GM23338 (cell line): ENCODE results near the gene CACNA1B. TPM values are rescaled to one million over a fixed set of nuclear protein-coding genes. Genes with fewer than 3 reads are reported as not detected.

Experiments
- ATAC-seq: fragments of 200-7000 bp; cut with Tn5 transposase; 3 replicates; pipeline ENCODE4 v1.9.1; 2020
- DNase-seq: peaks from one replicate; pipeline ENCODE4 v3.0.0-alpha.2; 2015; ENCODE audit warnings: low spot score
- H2AFZ ChIP-seq: fragments of 200-600 bp; sonication (generic); 2 replicates; pipeline ENCODE4 v1.8.0; 2016; ENCODE audit warnings: antibody characterized with exemption, mild to moderate bottlenecking, moderate library complexity
- H3F3A ChIP-seq: fragments of 200-600 bp; sonication (generic); replicated peaks from 2 replicates; pipeline ENCODE4 v1.8.0; 2017; ENCODE audit warnings: antibody characterized with exemption, mixed run types, low read depth
- H3K27ac ChIP-seq: fragments of 200-600 bp; sonication (generic); 2 replicates; pipeline ENCODE4 v1.6.1; 2016; ENCODE audit warnings: low read depth
- H3K27me3 ChIP-seq: fragments of 200-600 bp; sonication (generic); 2 replicates; pipeline ENCODE4 v1.8.0; 2016; ENCODE audit warnings: mild to moderate bottlenecking, mixed run types, moderate library complexity; ENCODE audit not compliant: insufficient read depth
- H3K36me3 ChIP-seq: fragments of 200-600 bp; sonication (generic); 2 replicates; pipeline ENCODE4 v1.8.0; 2016; ENCODE audit warnings: mild to moderate bottlenecking; ENCODE audit not compliant: insufficient read depth
- H3K4me1 ChIP-seq: fragments of 200-600 bp; sonication (generic); 2 replicates; pipeline ENCODE4 v1.8.0; 2016; ENCODE audit warnings: mild to moderate bottlenecking, moderate library complexity; ENCODE audit not compliant: insufficient read depth
- H3K4me2 ChIP-seq: fragments of 200-600 bp; sonication (generic); 2 replicates; pipeline ENCODE4 v1.7.1; 2017; ENCODE audit warnings: mixed run types
- H3K4me3 ChIP-seq: fragments of 200-600 bp; sonication (generic); 2 replicates; pipeline ENCODE4 v1.6.1; 2016; ENCODE audit warnings: mixed run types
- H3K79me2 ChIP-seq: fragments of 200-600 bp; sonication (generic); replicated peaks from 2 replicates; pipeline ENCODE4 v1.8.0; 2017; ENCODE audit warnings: mild to moderate bottlenecking; ENCODE audit not compliant: insufficient read depth
- H3K9me2 ChIP-seq: fragments of 200-600 bp; sonication (generic); 2 replicates; pipeline ENCODE4 v1.8.0; 2017; ENCODE audit not compliant: insufficient read depth
- H4K20me1 ChIP-seq: fragments of 200-600 bp; sonication (generic); replicated peaks from 2 replicates; pipeline ENCODE4 v1.8.0; 2017; ENCODE audit warnings: mild to moderate bottlenecking; ENCODE audit not compliant: insufficient read depth
- H3K27ac Mint-ChIP-seq: 2 replicates; pipeline ENCODE4 v1.8.0; 2020; ENCODE audit warnings: inconsistent platforms, mild to moderate bottlenecking, moderate library complexity, mixed read lengths
- H3K27me3 Mint-ChIP-seq: 3 replicates; pipeline ENCODE4 v1.8.0; 2022; ENCODE audit warnings: low read depth, mild to moderate bottlenecking, moderate library complexity, mixed read lengths, inconsistent platforms; ENCODE audit not compliant: insufficient read depth, poor library complexity
- H3K36me3 Mint-ChIP-seq: 3 replicates; pipeline ENCODE4 v1.8.0; 2021; ENCODE audit warnings: low read depth, mild to moderate bottlenecking, inconsistent platforms, moderate library complexity, mixed read lengths
- H3K4me1 Mint-ChIP-seq: 3 replicates; pipeline ENCODE4 v1.8.0; 2020; ENCODE audit warnings: mild to moderate bottlenecking, inconsistent platforms, mixed read lengths
- H3K4me3 Mint-ChIP-seq: 3 replicates; pipeline ENCODE4 v1.8.0; 2021; ENCODE audit warnings: moderate library complexity, mild to moderate bottlenecking, inconsistent platforms, mixed read lengths
- H3K9me3 Mint-ChIP-seq: 3 replicates; pipeline ENCODE4 v1.8.0; 2020; ENCODE audit warnings: moderate library complexity, mild to moderate bottlenecking, inconsistent platforms, mixed read lengths
- CREB1 ChIP-seq: fragments of 250-450 bp; sonication (Bioruptor Pico); IDR thresholded peaks from 2 replicates; pipeline ENCODE4 v1.5.0; 2020; ENCODE audit warnings: low read depth, mild to moderate bottlenecking, moderate library complexity
- EZH2 ChIP-seq: fragments of 200-600 bp; sonication (generic); IDR thresholded peaks from one replicate; pipeline ENCODE4 v1.8.0; 2017; ENCODE audit warnings: antibody characterized with exemption, mild to moderate bottlenecking, low read depth; ENCODE audit not compliant: unreplicated experiment
- EZH2phosphoT487 ChIP-seq: fragments of 200-600 bp; sonication (generic); IDR thresholded peaks from one replicate; pipeline ENCODE4 v1.8.1; 2018; ENCODE audit warnings: antibody characterized with exemption; ENCODE audit not compliant: unreplicated experiment
- JUNB ChIP-seq: IDR thresholded peaks from one replicate; pipeline ENCODE4 v1.6.1; 2016; ENCODE audit warnings: antibody characterized with exemption; ENCODE audit not compliant: unreplicated experiment
- NANOG ChIP-seq: IDR thresholded peaks from 2 replicates; pipeline ENCODE4 v1.6.1; 2016; ENCODE audit warnings: antibody characterized with exemption, borderline replicate concordance
- POLR2AphosphoS5 ChIP-seq: IDR thresholded peaks from 2 replicates; pipeline ENCODE4 v1.6.1; 2016; ENCODE audit warnings: antibody characterized with exemption, low read depth
- STAT1 ChIP-seq: IDR thresholded peaks from one replicate; pipeline ENCODE4 v1.6.1; 2016; ENCODE audit warnings: antibody characterized with exemption; ENCODE audit not compliant: unreplicated experiment
- ZNF114 ChIP-seq: fragments of 250-450 bp; sonication (Bioruptor Pico); IDR thresholded peaks from 2 replicates; pipeline ENCODE4 v1.5.0; 2020; ENCODE audit warnings: mild to moderate bottlenecking, moderate library complexity
- ZNF331 ChIP-seq: fragments of 250-450 bp; sonication (Bioruptor Pico); IDR thresholded peaks from 2 replicates; pipeline ENCODE4 v1.5.0; 2020; ENCODE audit warnings: low read depth, mild to moderate bottlenecking, moderate library complexity
- polyA plus RNA-seq: library from polyadenylated mRNA; unstranded; fragments of >200 nt; fragmentation: Nextera tagmentation; extraction: Ambion mirVana; gene quantifications from 2 replicates; pipeline ENCODE4 v1.2.1, GENCODE V29; 2016
- total RNA-seq: library from RNA; depleted of rRNA; stranded (reverse); fragments of >200 nt; shearing (Covaris generic); gene quantifications from 2 replicates; pipeline ENCODE4 v1.2.3, GENCODE V29; 2014
- TF ChIP-seq, protein P1 (sequence below): IDR thresholded peaks from 2 replicates; pipeline ENCODE4 v1.6.1; 2016; ENCODE audit warnings: antibody characterized with exemption
- TF ChIP-seq, protein P2 (sequence below): IDR thresholded peaks from one replicate; pipeline ENCODE4 v1.6.1; 2018; ENCODE audit warnings: antibody characterized with exemption; ENCODE audit not compliant: unreplicated experiment
- TF ChIP-seq, protein P3 (sequence below): fragments of 250-450 bp; sonication (Bioruptor Pico); IDR thresholded peaks from 2 replicates; pipeline ENCODE4 v1.5.0; 2020; ENCODE audit warnings: mild to moderate bottlenecking, moderate library complexity
- TF ChIP-seq, protein P4 (sequence below), 2 experiments: fragments of 200-600 bp in 1 of 2; sonication (generic) in 1 of 2; conservative IDR thresholded peaks; 2 replicates each; pipeline versions ENCODE4 v1.5.1 to v1.6.1; 2016 to 2017; ENCODE audit warnings: antibody characterized with exemption in 2 of 2, low read depth in 2 of 2, mild to moderate bottlenecking in 2 of 2, moderate library complexity in 1 of 2

Gene CACNA1B
- total and polyA plus RNA-seq, 2 experiments from 2014 or later, result 1.1 to 10.4 TPM

DNA sequence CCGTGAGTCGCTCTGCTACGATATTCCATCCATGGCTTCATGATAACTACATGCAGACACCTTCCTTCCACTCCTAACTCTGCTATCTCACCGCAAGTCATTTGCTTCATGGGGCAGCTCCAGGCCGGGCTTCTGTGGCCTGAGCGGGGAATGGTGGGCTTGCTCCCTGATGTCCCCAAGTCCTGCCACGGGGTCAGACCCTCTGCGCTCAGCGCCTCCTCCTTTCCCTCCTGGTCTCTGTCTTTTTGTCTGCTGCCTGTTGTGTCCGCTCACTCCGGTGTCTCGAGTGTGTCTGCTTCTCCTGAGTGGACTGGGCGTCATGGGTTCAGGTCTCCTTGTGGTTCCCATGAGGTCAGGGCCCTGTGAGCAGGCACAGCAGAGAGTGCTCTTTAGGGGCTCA, 139.6 kb downstream of the CACNA1B start:
- DNase-seq, result no peak
- Histone ChIP-seq H2AFZ (no peak overlapping the region), H4K20me1 (no peaks in the 10 kb centered on the region), H3F3A (no peaks in the 10 kb centered on the region; the same call in 1 of the 2 replicates), H3K79me2 (no peaks in the 10 kb centered on the region), H3K4me2 (no peak overlapping the region), H3K4me1 (no peaks in the 10 kb centered on the region), H3K27me3 (no peaks in the 10 kb centered on the region), H3K4me3 (no peak overlapping the region), H3K9me2 (no peaks in the 10 kb centered on the region), H3K36me3 (no peaks in the 10 kb centered on the region), H3K27ac (no peak overlapping the region)
- no peak overlapping the region for H3K27ac Mint-ChIP-seq
- H3K36me3 Mint-ChIP-seq, result peaks cover 3% of the 10 kb centered on the region; the same call in 2 of the 3 replicates
- no peaks in the 10 kb centered on the region; the same call in 1 of the 3 replicates for H3K9me3 Mint-ChIP-seq
- no peak for ATAC-seq
- TF ChIP-seq EZH2 (no peak), ZNF331 (no peak), POLR2AphosphoS5 (no peak), ZNF114 (CRISPR knock-in tag) (no peak), CREB1 (CRISPR knock-in tag) (no peak), EZH2phosphoT487 (no peak), NANOG (no peak), JUNB (no peak), STAT1 (no peak)
- TF ChIP-seq, protein P1, sequence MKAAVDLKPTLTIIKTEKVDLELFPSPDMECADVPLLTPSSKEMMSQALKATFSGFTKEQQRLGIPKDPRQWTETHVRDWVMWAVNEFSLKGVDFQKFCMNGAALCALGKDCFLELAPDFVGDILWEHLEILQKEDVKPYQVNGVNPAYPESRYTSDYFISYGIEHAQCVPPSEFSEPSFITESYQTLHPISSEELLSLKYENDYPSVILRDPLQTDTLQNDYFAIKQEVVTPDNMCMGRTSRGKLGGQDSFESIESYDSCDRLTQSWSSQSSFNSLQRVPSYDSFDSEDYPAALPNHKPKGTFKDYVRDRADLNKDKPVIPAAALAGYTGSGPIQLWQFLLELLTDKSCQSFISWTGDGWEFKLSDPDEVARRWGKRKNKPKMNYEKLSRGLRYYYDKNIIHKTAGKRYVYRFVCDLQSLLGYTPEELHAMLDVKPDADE, result no peak
- TF ChIP-seq, protein P2, sequence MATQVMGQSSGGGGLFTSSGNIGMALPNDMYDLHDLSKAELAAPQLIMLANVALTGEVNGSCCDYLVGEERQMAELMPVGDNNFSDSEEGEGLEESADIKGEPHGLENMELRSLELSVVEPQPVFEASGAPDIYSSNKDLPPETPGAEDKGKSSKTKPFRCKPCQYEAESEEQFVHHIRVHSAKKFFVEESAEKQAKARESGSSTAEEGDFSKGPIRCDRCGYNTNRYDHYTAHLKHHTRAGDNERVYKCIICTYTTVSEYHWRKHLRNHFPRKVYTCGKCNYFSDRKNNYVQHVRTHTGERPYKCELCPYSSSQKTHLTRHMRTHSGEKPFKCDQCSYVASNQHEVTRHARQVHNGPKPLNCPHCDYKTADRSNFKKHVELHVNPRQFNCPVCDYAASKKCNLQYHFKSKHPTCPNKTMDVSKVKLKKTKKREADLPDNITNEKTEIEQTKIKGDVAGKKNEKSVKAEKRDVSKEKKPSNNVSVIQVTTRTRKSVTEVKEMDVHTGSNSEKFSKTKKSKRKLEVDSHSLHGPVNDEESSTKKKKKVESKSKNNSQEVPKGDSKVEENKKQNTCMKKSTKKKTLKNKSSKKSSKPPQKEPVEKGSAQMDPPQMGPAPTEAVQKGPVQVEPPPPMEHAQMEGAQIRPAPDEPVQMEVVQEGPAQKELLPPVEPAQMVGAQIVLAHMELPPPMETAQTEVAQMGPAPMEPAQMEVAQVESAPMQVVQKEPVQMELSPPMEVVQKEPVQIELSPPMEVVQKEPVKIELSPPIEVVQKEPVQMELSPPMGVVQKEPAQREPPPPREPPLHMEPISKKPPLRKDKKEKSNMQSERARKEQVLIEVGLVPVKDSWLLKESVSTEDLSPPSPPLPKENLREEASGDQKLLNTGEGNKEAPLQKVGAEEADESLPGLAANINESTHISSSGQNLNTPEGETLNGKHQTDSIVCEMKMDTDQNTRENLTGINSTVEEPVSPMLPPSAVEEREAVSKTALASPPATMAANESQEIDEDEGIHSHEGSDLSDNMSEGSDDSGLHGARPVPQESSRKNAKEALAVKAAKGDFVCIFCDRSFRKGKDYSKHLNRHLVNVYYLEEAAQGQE, result no peak
- TF ChIP-seq, protein P3, sequence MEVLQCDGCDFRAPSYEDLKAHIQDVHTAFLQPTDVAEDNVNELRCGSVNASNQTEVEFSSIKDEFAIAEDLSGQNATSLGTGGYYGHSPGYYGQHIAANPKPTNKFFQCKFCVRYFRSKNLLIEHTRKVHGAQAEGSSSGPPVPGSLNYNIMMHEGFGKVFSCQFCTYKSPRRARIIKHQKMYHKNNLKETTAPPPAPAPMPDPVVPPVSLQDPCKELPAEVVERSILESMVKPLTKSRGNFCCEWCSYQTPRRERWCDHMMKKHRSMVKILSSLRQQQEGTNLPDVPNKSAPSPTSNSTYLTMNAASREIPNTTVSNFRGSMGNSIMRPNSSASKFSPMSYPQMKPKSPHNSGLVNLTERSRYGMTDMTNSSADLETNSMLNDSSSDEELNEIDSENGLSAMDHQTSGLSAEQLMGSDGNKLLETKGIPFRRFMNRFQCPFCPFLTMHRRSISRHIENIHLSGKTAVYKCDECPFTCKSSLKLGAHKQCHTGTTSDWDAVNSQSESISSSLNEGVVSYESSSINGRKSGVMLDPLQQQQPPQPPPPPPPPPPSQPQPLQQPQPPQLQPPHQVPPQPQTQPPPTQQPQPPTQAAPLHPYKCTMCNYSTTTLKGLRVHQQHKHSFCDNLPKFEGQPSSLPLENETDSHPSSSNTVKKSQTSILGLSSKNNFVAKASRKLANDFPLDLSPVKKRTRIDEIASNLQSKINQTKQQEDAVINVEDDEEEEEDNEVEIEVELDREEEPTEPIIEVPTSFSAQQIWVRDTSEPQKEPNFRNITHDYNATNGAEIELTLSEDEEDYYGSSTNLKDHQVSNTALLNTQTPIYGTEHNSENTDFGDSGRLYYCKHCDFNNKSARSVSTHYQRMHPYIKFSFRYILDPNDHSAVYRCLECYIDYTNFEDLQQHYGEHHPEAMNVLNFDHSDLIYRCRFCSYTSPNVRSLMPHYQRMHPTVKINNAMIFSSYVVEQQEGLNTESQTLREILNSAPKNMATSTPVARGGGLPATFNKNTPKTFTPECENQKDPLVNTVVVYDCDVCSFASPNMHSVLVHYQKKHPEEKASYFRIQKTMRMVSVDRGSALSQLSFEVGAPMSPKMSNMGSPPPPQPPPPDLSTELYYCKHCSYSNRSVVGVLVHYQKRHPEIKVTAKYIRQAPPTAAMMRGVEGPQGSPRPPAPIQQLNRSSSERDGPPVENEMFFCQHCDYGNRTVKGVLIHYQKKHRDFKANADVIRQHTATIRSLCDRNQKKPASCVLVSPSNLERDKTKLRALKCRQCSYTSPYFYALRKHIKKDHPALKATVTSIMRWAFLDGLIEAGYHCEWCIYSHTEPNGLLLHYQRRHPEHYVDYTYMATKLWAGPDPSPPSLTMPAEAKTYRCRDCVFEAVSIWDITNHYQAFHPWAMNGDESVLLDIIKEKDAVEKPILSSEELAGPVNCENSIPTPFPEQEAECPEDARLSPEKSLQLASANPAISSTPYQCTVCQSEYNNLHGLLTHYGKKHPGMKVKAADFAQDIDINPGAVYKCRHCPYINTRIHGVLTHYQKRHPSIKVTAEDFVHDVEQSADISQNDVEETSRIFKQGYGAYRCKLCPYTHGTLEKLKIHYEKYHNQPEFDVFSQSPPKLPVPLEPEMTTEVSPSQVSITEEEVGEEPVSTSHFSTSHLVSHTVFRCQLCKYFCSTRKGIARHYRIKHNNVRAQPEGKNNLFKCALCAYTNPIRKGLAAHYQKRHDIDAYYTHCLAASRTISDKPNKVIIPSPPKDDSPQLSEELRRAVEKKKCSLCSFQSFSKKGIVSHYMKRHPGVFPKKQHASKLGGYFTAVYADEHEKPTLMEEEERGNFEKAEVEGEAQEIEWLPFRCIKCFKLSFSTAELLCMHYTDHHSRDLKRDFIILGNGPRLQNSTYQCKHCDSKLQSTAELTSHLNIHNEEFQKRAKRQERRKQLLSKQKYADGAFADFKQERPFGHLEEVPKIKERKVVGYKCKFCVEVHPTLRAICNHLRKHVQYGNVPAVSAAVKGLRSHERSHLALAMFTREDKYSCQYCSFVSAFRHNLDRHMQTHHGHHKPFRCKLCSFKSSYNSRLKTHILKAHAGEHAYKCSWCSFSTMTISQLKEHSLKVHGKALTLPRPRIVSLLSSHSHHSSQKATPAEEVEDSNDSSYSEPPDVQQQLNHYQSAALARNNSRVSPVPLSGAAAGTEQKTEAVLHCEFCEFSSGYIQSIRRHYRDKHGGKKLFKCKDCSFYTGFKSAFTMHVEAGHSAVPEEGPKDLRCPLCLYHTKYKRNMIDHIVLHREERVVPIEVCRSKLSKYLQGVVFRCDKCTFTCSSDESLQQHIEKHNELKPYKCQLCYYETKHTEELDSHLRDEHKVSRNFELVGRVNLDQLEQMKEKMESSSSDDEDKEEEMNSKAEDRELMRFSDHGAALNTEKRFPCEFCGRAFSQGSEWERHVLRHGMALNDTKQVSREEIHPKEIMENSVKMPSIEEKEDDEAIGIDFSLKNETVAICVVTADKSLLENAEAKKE (CRISPR knock-in tag), result no peak
- TF ChIP-seq, protein P4, sequence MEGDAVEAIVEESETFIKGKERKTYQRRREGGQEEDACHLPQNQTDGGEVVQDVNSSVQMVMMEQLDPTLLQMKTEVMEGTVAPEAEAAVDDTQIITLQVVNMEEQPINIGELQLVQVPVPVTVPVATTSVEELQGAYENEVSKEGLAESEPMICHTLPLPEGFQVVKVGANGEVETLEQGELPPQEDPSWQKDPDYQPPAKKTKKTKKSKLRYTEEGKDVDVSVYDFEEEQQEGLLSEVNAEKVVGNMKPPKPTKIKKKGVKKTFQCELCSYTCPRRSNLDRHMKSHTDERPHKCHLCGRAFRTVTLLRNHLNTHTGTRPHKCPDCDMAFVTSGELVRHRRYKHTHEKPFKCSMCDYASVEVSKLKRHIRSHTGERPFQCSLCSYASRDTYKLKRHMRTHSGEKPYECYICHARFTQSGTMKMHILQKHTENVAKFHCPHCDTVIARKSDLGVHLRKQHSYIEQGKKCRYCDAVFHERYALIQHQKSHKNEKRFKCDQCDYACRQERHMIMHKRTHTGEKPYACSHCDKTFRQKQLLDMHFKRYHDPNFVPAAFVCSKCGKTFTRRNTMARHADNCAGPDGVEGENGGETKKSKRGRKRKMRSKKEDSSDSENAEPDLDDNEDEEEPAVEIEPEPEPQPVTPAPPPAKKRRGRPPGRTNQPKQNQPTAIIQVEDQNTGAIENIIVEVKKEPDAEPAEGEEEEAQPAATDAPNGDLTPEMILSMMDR (conservative IDR thresholded peaks at IDR 0.05; ENCODE audit: low read depth in 2 of 2), result no peak
- peaks cover 2% of the 10 kb centered on the region for H3K27me3 Mint-ChIP-seq
- H3K4me1 Mint-ChIP-seq, result peaks cover 4% of the 10 kb centered on the region; the same call in 1 of the 3 replicates
- no peak overlapping the region for H3K4me3 Mint-ChIP-seq
